IPS DF 4.7 (cell line): ENCODE data around the gene LLCFC1.

Source experiments
- DNase-seq: peaks from one replicate; pipeline ENCODE4 v3.0.0-alpha.2; 2013; ENCODE audit warnings: low spot score; ENCODE audit errors: extremely low read depth

LLCFC1 gene

GRCh38 chr7:142939226-142939910 lies at the start of gene LLCFC1:
LLCFC1 (plus strand) TSS chr7:142939484; CDS start chr7:142939622, 138 bp downstream.
- no peak for DNase-seq

DNA sequence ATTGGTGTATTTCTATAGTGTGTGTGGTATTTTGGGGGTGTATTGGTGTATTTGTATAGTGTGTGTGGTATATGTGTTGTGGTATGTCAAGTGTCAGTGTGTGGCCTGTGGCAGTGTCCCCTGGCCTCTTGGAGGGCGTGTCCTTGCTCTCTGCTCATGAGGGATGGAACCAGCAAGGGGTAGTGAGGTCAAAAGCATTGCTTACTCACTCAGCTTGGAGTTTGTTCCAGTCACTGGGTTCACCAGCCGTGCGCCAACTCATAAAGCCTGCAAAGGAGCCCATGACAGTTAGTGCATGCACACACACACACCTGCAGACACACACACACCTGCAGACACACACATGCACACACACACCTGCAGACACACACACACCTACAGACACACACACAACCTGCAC lies 49.5 kb upstream of the LLCFC1 start:
- DNase-seq: no peak

GRCh38 chr7:142890874-142891485 lies 48.3 kb upstream of the LLCFC1 start:
- no peak for DNase-seq

GRCh38 chr7:142891490-142892082 lies 47.7 kb upstream of the LLCFC1 start:
- DNase-seq: no peak

DNA sequence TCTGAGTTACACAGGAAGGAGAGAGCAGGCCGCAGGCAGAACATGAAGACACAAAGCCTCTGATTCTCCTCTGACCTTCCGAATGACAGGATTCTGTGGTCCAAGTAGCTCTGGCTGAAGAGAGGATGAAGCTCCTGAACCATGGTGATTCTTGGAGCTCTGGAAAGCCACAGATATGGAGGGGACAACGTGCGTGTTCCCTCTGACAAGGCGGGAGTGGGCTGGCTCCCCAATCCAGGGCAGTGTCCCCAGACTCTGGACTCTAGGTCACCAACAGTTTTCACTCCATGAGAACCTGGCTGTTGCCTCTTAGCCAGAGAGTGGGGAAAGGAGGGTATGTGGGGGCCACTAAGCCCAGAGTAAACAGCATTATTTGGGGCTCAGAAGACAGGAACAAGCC lies 46.3 kb upstream of the LLCFC1 start:
- DNase-seq: no peak

DNA sequence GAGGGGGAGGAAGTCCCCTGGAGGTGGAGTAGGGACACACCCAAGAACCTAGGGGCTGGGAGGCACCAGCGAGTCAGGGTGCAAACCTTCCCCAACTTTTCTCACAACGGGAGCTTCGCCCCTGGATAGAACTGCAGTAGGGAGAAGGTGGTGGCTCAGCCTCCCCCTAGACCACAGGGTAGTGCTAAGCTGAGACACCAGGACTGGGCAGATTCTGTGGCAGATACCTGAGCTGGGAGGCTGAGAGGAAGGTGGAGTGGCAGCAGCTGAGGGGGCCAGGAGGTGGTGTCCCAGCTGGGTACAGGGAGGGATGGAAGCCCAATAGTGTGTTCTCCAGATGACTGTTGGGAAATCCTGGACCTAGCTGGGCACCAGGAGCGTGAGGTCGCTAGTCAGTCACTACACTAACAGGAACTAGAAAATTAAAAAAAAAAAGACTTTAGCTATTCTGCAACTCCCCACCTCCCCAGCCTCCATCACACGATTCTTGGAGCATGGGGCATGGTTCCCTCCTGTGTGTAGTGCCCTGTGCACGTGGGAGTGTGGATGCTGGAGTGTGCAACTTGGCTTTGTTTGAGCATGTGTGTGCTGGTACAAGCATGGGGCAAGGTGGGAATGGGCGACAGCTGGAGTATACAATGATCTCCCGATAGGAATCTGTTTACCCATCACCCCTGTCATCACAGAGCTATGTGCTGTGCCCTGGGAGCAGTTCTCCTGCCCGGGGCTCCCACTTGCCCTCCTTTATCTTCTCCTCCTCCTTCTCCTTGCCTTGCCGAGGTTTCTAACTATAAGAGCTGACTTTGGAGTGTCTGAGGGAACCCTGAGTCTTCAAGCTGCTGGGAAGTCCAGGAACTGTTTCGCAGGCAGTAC lies 44.9 kb upstream of the LLCFC1 start:
- DNase-seq: no peak

DNA sequence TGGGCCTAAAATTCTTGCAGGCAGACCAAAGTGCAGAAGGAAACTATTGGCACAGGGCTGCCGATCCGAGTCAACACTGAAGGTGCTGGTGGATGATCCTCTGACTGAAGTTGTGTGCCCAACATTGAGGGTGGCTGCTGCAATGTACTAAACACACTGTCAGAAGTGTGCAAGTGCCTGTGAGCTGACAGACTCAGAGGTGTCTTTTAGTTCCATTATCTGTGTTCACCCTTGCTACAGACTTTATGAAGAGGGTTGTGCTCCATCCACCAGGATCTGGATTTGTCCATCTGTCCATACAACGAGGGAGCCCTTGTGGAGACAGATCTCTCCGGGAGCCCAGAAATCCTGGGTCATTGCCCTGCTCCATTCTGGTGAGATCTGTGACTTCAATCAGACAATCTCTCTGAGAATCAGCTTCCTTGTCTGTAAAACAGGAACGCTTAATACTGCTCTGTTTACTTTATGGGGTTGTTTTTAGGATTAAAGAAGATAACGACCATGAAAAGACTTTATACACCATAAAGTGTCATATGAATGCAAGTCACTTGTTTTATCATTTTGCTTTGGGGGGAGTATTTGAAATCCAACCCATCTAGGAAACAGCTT lies 44.2 kb upstream of the LLCFC1 start:
- no peak for DNase-seq

DNA sequence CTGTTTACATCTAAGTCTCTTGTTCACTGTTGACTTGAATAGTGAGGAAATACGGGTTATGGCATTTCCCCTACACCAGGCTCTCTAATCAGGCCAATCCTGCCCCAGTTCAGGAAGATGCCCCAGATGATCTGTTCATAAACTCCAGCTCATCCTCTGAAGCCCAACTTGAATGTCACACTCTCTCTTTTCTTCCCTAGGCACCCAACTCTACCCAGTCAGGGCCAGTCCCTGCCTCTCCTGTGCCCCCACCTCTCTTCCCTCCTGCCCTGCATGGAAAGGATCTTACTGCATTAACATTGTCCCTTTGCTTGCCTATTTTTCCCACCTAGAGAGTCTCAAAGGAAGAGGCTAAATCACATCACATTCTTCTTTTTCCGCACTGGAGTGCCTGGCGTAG lies 43.1 kb upstream of the LLCFC1 start:
- DNase-seq: no peak

GRCh38 chr7:142896741-142897379 lies 42.4 kb upstream of the LLCFC1 start:
- DNase-seq: no peak

DNA sequence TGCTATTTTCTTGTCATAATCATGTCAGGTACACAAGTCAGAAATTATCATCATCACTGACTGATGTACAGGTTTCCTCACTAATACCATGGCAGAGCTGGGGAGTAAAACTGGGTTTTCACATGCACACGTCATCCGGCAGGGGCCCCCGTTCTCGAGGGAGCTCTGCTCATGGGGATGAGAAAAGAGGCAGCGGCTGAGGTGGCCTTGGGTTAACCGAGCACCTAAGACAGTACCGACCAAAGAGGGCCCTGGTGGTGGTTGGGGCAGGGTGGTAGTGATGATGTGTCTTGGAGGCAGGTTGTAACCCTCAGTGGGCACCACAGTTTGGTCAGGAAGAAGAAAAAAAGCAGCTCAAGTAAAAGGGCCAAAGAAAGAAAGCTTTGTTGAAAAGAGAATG lies 41.6 kb upstream of the LLCFC1 start:
- no peak for DNase-seq

DNA sequence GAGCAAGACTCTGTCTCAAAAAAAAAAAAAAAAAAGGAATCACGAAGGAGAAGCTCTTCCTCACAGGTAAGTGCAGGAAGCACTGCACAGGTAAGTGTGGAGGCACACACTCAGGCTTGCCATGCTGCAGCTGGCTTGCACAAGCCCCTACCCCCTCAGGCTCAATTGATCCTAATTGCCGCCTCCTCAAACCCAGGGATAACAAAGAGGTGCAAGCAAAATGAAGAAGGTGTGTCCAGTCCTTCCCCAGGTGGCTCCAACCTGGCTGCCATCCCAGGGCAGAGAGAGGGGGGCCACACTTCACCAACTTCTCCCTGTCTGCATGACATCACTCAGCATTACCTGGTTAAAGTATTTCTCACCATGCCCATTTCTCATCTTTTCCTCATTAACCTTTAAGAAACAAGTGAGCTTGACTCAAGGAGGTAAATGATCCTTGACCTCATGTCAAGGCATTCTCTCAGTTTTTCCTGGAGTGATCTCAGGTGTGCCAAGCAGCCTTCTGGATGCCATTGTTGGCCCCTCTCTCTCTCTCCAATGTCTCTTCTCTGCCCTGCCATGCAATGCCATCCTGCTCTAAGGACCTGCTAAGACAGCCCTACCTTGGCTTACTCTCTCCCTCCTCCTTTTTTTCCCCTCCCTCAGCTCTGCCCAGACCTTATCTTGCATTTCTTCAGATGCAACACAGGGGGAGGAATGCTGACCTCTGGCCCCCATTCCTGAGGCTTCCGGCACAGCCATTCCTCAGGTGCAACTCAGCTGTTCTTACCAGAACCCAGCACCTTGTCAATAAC lies 40.7 kb upstream of the LLCFC1 start:
- no peak for DNase-seq

- DNase-seq: no peak
These were observed 39.6 kb upstream of the LLCFC1 start for GRCh38 chr7:142899661-142900060.

- no peak for DNase-seq
These were observed 37.6 kb upstream of the LLCFC1 start for GRCh38 chr7:142901426-142902259.

- DNase-seq: no peak
These were observed 35.2 kb upstream of the LLCFC1 start for GRCh38 chr7:142904128-142904527.

GRCh38 chr7:142905759-142906158 lies 33.5 kb upstream of the LLCFC1 start:
- DNase-seq: no peak

DNA sequence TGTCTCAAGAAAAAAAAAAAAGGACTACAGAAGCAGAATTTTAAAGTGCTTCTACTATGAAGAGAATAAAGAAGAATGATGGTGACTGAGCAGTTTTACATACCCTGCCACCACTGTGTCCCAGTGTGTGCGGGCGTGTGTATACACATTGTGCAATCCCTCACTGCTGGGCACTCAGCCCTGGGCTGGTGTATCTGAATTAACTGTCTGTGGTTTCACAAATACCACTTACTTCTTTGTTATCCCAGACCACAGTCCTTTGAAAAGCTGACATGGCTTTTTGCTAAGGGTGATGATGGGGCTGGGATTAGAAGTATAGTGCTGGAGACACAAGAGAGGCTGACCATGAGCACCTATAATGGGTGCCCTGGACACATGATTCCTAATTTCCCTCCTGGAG lies 32.6 kb upstream of the LLCFC1 start:
- DNase-seq: no peak

DNA sequence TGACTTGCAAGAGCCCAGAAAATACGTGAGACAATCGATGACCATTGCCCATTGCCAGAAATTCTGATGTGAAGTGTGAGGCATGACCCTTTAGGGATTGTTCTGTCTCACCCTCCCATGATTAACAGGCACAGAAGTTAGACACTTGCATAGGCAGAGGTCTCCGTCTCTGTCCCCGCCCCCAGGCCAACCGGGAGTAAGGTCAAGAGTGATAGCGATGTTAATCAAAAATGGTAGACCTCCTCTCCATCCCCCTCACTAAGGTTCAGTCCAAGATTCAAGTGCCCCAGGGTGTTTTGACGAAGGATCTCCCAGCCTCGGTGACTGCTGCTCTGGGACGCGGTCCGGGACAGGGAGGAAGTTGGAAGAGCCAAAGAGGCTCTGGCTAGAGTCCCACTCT lies 31.0 kb upstream of the LLCFC1 start:
- no peak for DNase-seq

- DNase-seq: no peak
These were observed 30.1 kb upstream of the LLCFC1 start for GRCh38 chr7:142908921-142909890.
